ENCODE results near the gene TNNC2.
A peak's percentile ranks its signal among the peaks of the same experiment; 100 is the strongest.
"Not testable (repeated sequence)": the region's sequence is repeated elsewhere in the genome, so short reads cannot be mapped to it uniquely, and the experiment has no call there.

Gene TNNC2

GRCh38 chr20:45818239-45818638 lies 8.9 kb downstream of the TNNC2 start:
- no peak for DNase-seq

GRCh38 chr20:45817376-45818194 lies 9.5 kb downstream of the TNNC2 start:
- no peak for DNase-seq

GRCh38 chr20:45816951-45817350 lies 10.2 kb downstream of the TNNC2 start:
- no peak for DNase-seq

GRCh38 chr20:45814314-45814713 lies 12.8 kb downstream of the TNNC2 start:
- no peak for DNase-seq

- DNase-seq, result no peak
These were observed 13.6 kb downstream of the TNNC2 start for GRCh38 chr20:45813489-45813888.

GRCh38 chr20:45813006-45813340 lies 14.1 kb downstream of the TNNC2 start:
- no peak for DNase-seq

GRCh38 chr20:45812157-45813005 lies 14.7 kb downstream of the TNNC2 start, which contains the start of gene UBE2C:
UBE2C (plus strand) TSS chr20:45812644; CDS start chr20:45812696, 52 bp downstream.
- DNase-seq, result peak; percentile 92

GRCh38 chr20:45810191-45810970 lies 16.7 kb downstream of the TNNC2 start:
- DNase-seq, result no peak

- no peak for DNase-seq
These were observed 25.3 kb downstream of the TNNC2 start for GRCh38 chr20:45801851-45802250.

- DNase-seq, result peak; percentile 54
These were observed 28.0 kb downstream of the TNNC2 start for GRCh38 chr20:45798935-45799642.

GRCh38 chr20:45797955-45798354 lies 29.2 kb downstream of the TNNC2 start:
- DNase-seq, result not testable (repeated sequence)

GRCh38 chr20:45797510-45797909 lies 29.6 kb downstream of the TNNC2 start:
- not testable (repeated sequence) for DNase-seq

GRCh38 chr20:45796337-45797065 lies 30.6 kb downstream of the TNNC2 start:
- DNase-seq, result no peak

- DNase-seq, result no peak
These were observed 34.6 kb downstream of the TNNC2 start for GRCh38 chr20:45792317-45793118.

- DNase-seq, result no peak
These were observed 38.8 kb downstream of the TNNC2 start for GRCh38 chr20:45788351-45788750.

GRCh38 chr20:45783656-45784294 lies 43.3 kb downstream of the TNNC2 start:
- no peak for DNase-seq

GRCh38 chr20:45782890-45783289 lies 44.2 kb downstream of the TNNC2 start:
- DNase-seq, result no peak

- DNase-seq, result no peak
These were observed 45.7 kb downstream of the TNNC2 start for GRCh38 chr20:45781391-45781931.

GRCh38 chr20:45780159-45780558 lies 47.0 kb downstream of the TNNC2 start:
- no peak for DNase-seq

Measured in effector CD4-positive, alpha-beta T cell (primary cell).